ENCODE data around the gene TLN1. TPM values are rescaled to one million over a fixed set of nuclear protein-coding genes. Genes with fewer than 3 reads are reported as not detected.
A peak's percentile ranks its signal among the peaks of the same experiment; 100 is the strongest.

The TLN1 gene
- total and polyA plus RNA-seq, 7 donors, result 45.0 to 609 (median 354) TPM

DNA sequence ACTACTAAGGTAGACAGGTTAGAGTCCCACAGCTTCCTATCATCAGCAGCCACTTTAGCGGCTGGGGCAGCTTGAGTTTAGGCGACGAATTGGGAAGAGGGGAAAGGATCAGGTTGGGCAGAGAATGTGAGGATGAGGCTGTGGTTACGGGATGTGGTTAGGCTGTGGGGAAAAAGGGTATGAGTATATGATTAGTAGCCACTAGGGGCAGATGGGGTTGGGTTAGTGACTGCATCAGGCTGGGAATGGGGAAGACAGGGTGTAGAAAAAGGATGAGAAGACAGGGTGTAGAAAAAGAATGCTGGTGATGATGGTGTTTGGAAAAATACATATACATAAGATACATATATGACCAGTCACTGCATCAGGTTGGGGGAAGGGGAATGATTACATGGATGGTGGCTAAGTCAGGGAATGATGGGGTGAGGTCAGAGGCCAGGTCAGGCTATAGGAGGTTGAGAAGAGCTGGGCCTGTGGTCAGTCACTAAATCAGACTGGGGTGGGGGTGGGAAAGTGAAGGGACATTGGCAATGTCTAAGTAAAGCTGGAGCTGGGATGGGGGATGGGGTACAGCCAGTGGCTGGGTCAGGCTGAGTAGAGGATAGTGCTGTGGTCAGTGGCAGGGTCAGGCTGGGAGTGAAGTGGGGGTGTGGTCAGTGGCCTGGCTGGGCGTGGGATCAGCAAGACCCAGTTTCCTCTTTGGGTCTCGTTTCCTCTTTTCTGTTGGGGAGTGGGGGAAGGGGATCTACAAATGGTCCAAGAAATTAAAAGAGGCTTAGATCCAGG is 2.1 kb downstream of the TLN1 start:
- WGBS, 2 donors, result 26 to 53% methylated on average over 6 of the region's 6 CpGs
- Histone ChIP-seq H3K36me3 (peaks cover 5 to 14% (median 11%) of the 10 kb centered on the region in 4 donors), H3K27ac (peak overlapping the region; percentile 97 to 99 (median 98)), H3K4me1 (peaks cover 0 to 80% (median 76%) of the 10 kb centered on the region in 4 donors), H3K4me3 (peak overlapping the region; percentile 80 to 86 (median 82)), H3K27me3 (no peaks in the 10 kb centered on the region), H3K9me3 (no peaks in the 10 kb centered on the region)
- intact Hi-C loops (cut with DNase I), result loop anchor here (1.0 to 5.0 kb wide), 2 partner anchors 72 to 123 kb away; partner anchors contain the start of genes CCDC107, RMRP and TESK1
- peak; percentile 82 for DNase-seq
- TF ChIP-seq POLR2A (IDR thresholded peaks at IDR 0.05), result peak; percentile 29 to 66
- TF ChIP-seq, protein P1, sequence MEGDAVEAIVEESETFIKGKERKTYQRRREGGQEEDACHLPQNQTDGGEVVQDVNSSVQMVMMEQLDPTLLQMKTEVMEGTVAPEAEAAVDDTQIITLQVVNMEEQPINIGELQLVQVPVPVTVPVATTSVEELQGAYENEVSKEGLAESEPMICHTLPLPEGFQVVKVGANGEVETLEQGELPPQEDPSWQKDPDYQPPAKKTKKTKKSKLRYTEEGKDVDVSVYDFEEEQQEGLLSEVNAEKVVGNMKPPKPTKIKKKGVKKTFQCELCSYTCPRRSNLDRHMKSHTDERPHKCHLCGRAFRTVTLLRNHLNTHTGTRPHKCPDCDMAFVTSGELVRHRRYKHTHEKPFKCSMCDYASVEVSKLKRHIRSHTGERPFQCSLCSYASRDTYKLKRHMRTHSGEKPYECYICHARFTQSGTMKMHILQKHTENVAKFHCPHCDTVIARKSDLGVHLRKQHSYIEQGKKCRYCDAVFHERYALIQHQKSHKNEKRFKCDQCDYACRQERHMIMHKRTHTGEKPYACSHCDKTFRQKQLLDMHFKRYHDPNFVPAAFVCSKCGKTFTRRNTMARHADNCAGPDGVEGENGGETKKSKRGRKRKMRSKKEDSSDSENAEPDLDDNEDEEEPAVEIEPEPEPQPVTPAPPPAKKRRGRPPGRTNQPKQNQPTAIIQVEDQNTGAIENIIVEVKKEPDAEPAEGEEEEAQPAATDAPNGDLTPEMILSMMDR (IDR thresholded peaks at IDR 0.05), result peak; percentile 62 to 83 (median 72)
- no peak for TF ChIP-seq EP300 (IDR thresholded peaks at IDR 0.05)
- peak; percentile 52 to 88 (median 76) for TF ChIP-seq POLR2AphosphoS5 (IDR thresholded peaks at IDR 0.05)

DNA sequence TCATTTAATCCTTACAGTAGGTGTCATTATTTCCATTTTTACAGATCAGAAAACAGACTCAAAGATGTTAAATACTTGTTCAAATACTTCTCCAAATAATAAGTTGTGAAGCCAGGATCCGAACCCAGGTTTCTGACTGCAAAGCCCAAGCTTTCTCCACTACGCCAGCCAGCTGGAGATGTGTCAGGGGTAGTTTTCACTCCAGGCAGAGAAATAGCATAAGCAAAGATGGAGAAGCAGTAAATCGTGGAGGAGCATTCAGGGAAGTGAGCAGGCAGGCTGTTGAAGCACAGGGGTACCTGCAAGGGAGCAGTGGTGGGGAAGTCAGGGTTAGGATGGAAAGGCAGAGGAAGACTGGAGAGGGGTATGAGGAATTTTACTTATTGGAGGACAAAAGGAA is 2.9 kb downstream of the TLN1 start:
- peaks cover 0 to 77% (median 72%) of the 10 kb centered on the region in 4 donors for H3K4me1 ChIP-seq
- peak overlapping the region; percentile 97 to 99 (median 98) for H3K27ac ChIP-seq
- H3K27me3 ChIP-seq, result no peaks in the 10 kb centered on the region
- peaks cover 13 to 16% (median 16%) of the 10 kb centered on the region in 4 donors for H3K36me3 ChIP-seq
- WGBS, 2 donors, result 59 to 82% methylated on average over 3 of the region's 3 CpGs
- DNase-seq, result no peak
- intact Hi-C loops (cut with DNase I), result no loop called here
- no peaks in the 10 kb centered on the region for H3K9me3 ChIP-seq
- TF ChIP-seq EP300 (IDR thresholded peaks at IDR 0.05) (no peak), POLR2AphosphoS5 (IDR thresholded peaks at IDR 0.05) (peak in 1 of 4 donors; percentile 5)
- H3K4me3 ChIP-seq, result peak overlapping the region; percentile 80 to 86 (median 82)

DNA sequence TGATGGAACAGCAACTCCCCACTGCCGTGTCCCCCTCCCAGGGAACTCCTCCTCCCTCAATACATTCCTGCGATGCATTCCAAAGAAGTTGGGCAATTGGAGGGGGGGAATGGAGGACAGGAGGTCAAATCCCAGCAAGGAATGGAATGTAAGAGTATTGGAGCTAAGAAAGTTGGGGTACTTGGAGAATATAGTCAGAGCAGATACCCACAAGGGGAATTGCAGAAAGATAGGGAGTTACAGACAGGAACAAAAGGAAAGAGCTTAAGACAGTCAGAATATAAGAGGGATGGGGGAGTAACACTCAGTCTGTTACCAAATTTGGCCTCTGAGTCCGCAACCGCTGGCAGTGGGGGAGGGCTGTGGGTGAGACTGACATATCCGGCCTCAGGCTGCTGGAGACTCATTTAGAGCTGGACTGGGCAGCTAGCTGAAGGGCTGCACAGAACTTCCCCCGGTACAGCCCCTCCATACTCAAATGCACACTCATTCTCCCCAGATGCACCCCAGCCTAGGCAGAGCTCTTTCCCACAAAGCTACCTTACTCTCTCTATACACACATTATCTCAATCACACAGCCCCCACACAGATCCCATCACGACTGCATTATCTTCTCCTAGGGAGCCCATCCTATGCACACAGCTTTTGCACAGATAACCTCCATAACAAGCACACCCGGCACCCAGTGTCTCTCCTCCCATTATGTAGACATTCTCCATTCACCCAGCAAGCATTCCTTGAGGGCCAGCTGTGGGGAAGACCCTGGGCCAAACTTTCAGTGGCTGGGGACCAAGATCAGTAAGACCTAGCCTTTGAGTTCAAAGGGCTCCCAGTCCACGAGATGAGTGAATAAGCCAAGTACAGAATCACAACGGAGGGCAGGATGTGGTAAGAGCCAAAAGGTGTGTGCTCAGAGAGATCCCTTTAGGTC is 3.7 kb downstream of the TLN1 start:
- Histone ChIP-seq H3K36me3 (peaks cover 21 to 24% (median 23%) of the 10 kb centered on the region in 4 donors), H3K4me3 (peak overlapping the region; percentile 80 to 86 (median 82)), H3K27me3 (no peaks in the 10 kb centered on the region), H3K9me3 (no peaks in the 10 kb centered on the region), H3K4me1 (peaks cover 0 to 69% (median 64%) of the 10 kb centered on the region in 4 donors), H3K27ac (peak overlapping the region; percentile 97 to 99 (median 98))
- peak; percentile 92 to 98 (median 96) for TF ChIP-seq POLR2AphosphoS5 (IDR thresholded peaks at IDR 0.05)
- TF ChIP-seq, protein P1 (IDR thresholded peaks at IDR 0.05), result no peak
- peak; percentile 91 to 98 for TF ChIP-seq POLR2A (IDR thresholded peaks at IDR 0.05)
- peak in 2 of 4 donors; percentile 20 to 54 for TF ChIP-seq EP300 (IDR thresholded peaks at IDR 0.05)
- WGBS, 2 donors, result 23 to 55% methylated on average over 10 of the region's 10 CpGs
- intact Hi-C loops (cut with DNase I), result loop anchor here (1.0 kb wide), 1 partner anchor 38 kb away; no protein-coding TSS in a partner anchor
- peak; percentile 97 for DNase-seq

DNA sequence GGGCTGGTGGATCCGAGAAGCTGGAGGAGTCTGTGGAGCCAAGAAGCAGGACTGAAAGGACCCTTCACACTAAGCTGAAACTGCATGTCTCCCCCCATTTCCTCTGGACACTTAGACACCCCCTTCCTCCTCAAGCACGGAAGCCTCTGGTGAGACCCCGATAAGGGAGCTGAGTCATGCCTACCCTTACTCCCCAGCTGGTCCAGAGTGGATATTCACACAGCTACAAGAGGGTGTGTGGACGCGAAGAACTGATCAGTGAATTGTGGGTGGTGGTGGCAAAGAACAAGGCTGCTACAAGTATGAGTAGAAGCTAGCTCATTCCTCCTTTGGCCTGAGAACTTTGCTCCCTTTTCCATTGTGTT is 4.3 kb downstream of the TLN1 start:
- Histone ChIP-seq H3K36me3 (peaks cover 26 to 31% (median 30%) of the 10 kb centered on the region in 4 donors), H3K4me1 (peaks cover 0 to 62% (median 59%) of the 10 kb centered on the region in 4 donors), H3K9me3 (no peaks in the 10 kb centered on the region), H3K27ac (peak overlapping the region; percentile 97 to 99 (median 98)), H3K4me3 (peak overlapping the region; percentile 80 to 86 (median 82)), H3K27me3 (no peaks in the 10 kb centered on the region)
- DNase-seq, result no peak
- 40 to 77% methylated on average over 5 of the region's 5 CpGs for WGBS, 2 donors
- intact Hi-C loops (cut with DNase I), result loop anchor here (1.0 kb wide), 1 partner anchor 37 kb away; no protein-coding TSS in a partner anchor
- no peak for TF ChIP-seq EP300 (IDR thresholded peaks at IDR 0.05)
- no peak for TF ChIP-seq POLR2AphosphoS5 (IDR thresholded peaks at IDR 0.05)
- TF ChIP-seq, protein P1 (IDR thresholded peaks at IDR 0.05), result no peak
- no peak for TF ChIP-seq POLR2A (IDR thresholded peaks at IDR 0.05)
